Measurements from ENCODE around the gene BEST1.

GRCh38 chr11:61985869-61986268 lies 35.7 kb downstream of the BEST1 start:
- TF ChIP-seq, protein P1, sequence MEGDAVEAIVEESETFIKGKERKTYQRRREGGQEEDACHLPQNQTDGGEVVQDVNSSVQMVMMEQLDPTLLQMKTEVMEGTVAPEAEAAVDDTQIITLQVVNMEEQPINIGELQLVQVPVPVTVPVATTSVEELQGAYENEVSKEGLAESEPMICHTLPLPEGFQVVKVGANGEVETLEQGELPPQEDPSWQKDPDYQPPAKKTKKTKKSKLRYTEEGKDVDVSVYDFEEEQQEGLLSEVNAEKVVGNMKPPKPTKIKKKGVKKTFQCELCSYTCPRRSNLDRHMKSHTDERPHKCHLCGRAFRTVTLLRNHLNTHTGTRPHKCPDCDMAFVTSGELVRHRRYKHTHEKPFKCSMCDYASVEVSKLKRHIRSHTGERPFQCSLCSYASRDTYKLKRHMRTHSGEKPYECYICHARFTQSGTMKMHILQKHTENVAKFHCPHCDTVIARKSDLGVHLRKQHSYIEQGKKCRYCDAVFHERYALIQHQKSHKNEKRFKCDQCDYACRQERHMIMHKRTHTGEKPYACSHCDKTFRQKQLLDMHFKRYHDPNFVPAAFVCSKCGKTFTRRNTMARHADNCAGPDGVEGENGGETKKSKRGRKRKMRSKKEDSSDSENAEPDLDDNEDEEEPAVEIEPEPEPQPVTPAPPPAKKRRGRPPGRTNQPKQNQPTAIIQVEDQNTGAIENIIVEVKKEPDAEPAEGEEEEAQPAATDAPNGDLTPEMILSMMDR (conservative IDR thresholded peaks at IDR 0.05; ENCODE audit: low read length), result no peak
- TF ChIP-seq EZH2phosphoT487 (IDR thresholded peaks at IDR 0.05; ENCODE audit: borderline replicate concordance, low read depth, low read length), result no peak

Measured in OCI-LY7 (cell line).